Ishikawa (cell line): Measurements from ENCODE around the gene GPLD1.

Experiments
- CEBPB ChIP-seq: IDR thresholded peaks from 2 replicates; pipeline ENCODE4 v1.6.1; 2012
- CREB1 ChIP-seq: IDR thresholded peaks from 2 replicates; pipeline ENCODE4 v1.6.1; 2012; ENCODE audit warnings: low read depth
- EGR1 ChIP-seq: IDR thresholded peaks from 2 replicates; pipeline ENCODE4 v1.6.1; 2012
- EP300 ChIP-seq: IDR thresholded peaks from 2 replicates; pipeline ENCODE4 v1.6.1; 2012; ENCODE audit warnings: borderline replicate concordance
- FOXM1 ChIP-seq: IDR thresholded peaks from 2 replicates; pipeline ENCODE4 v1.6.1; 2012; ENCODE audit warnings: low read depth, borderline replicate concordance
- NFIC ChIP-seq: IDR thresholded peaks from 2 replicates; pipeline ENCODE4 v1.6.1; 2012
- RAD21 ChIP-seq: IDR thresholded peaks from 2 replicates; pipeline ENCODE4 v1.6.1; 2012; ENCODE audit warnings: low read depth
- TAF1 ChIP-seq: IDR thresholded peaks from 2 replicates; pipeline ENCODE4 v1.6.1; 2012; ENCODE audit warnings: low read depth, mild to moderate bottlenecking
- TCF12 ChIP-seq: IDR thresholded peaks from 2 replicates; pipeline ENCODE4 v1.6.1; 2012; ENCODE audit warnings: low read depth
- TEAD4 ChIP-seq: IDR thresholded peaks from 2 replicates; pipeline ENCODE4 v1.6.1; 2012
- YY1 ChIP-seq: IDR thresholded peaks from 2 replicates; pipeline ENCODE4 v1.6.1; 2012; ENCODE audit warnings: low read depth
- ZBTB7A ChIP-seq: IDR thresholded peaks from 2 replicates; pipeline ENCODE4 v1.6.1; 2012; ENCODE audit warnings: low read depth
- TF ChIP-seq, protein P1 (sequence below): IDR thresholded peaks from 2 replicates; pipeline ENCODE4 v1.6.1; 2012
- TF ChIP-seq, protein P2 (sequence below): IDR thresholded peaks from 2 replicates; pipeline ENCODE4 v1.6.1; 2012; ENCODE audit warnings: low read depth, mild to moderate bottlenecking
- TF ChIP-seq, protein P3 (sequence below): IDR thresholded peaks from 2 replicates; pipeline ENCODE4 v1.6.1; 2012

The GPLD1 gene

DNA sequence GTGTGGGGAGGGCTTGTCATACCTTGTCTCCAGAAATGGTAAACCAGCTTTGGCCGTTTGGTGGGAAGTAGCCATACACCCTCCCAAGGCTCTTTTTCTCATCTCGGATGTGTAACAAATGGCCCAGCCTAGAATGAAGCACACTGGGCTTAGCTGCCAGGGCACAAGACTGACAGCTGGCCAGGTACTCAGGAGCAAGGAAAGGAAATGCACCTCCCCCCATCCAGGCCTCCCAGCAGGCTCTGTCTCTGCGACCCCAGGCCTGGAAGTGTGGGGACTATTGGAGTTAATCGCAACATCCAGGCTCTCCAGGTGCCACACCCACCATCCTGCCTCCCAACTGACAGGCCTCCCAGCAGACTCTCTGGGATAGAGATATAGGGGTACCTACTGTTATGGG is 43.7 kb downstream of the GPLD1 start:
- no peak for TF ChIP-seq EP300
- no peak for TF ChIP-seq EGR1
- TF ChIP-seq, protein P1, sequence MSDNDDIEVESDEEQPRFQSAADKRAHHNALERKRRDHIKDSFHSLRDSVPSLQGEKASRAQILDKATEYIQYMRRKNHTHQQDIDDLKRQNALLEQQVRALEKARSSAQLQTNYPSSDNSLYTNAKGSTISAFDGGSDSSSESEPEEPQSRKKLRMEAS = no peak
- no peak for TF ChIP-seq FOXM1
- TF ChIP-seq TCF12 = no peak
- no peak for TF ChIP-seq NFIC
- no peak for TF ChIP-seq YY1
- no peak for TF ChIP-seq ZBTB7A
- no peak for TF ChIP-seq CREB1
- no peak for TF ChIP-seq TEAD4
- TF ChIP-seq RAD21 = no peak
- TF ChIP-seq, protein P2, sequence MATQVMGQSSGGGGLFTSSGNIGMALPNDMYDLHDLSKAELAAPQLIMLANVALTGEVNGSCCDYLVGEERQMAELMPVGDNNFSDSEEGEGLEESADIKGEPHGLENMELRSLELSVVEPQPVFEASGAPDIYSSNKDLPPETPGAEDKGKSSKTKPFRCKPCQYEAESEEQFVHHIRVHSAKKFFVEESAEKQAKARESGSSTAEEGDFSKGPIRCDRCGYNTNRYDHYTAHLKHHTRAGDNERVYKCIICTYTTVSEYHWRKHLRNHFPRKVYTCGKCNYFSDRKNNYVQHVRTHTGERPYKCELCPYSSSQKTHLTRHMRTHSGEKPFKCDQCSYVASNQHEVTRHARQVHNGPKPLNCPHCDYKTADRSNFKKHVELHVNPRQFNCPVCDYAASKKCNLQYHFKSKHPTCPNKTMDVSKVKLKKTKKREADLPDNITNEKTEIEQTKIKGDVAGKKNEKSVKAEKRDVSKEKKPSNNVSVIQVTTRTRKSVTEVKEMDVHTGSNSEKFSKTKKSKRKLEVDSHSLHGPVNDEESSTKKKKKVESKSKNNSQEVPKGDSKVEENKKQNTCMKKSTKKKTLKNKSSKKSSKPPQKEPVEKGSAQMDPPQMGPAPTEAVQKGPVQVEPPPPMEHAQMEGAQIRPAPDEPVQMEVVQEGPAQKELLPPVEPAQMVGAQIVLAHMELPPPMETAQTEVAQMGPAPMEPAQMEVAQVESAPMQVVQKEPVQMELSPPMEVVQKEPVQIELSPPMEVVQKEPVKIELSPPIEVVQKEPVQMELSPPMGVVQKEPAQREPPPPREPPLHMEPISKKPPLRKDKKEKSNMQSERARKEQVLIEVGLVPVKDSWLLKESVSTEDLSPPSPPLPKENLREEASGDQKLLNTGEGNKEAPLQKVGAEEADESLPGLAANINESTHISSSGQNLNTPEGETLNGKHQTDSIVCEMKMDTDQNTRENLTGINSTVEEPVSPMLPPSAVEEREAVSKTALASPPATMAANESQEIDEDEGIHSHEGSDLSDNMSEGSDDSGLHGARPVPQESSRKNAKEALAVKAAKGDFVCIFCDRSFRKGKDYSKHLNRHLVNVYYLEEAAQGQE = no peak
- TF ChIP-seq, protein P3, sequence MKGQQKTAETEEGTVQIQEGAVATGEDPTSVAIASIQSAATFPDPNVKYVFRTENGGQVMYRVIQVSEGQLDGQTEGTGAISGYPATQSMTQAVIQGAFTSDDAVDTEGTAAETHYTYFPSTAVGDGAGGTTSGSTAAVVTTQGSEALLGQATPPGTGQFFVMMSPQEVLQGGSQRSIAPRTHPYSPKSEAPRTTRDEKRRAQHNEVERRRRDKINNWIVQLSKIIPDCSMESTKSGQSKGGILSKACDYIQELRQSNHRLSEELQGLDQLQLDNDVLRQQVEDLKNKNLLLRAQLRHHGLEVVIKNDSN = no peak
- TF ChIP-seq CEBPB = no peak
- no peak for TF ChIP-seq TAF1

DNA sequence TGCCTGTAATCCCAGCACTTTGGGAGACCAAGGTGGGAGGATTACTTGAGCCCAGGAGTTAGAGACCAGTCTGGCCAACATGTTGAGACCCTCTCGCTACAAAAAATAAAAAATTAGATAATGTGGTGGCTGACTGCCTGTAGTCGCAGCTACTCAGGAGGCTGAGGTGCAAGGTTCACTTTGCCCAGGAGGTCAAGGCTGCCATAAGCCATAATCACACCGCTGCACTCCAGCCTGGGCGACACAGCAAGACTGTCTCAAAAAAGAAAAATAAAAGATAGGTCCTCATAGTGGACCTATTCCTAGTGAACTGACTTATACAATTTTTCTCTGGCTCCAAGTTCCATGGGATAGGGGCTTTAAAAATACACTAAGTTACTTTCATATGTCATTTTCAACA is 44.8 kb downstream of the GPLD1 start:
- TF ChIP-seq NFIC (no peak), ZBTB7A (no peak), YY1 (no peak), FOXM1 (no peak), EGR1 (no peak), TAF1 (no peak), TCF12 (no peak), TEAD4 (no peak), CREB1 (no peak), EP300 (no peak), RAD21 (no peak), CEBPB (no peak)
- TF ChIP-seq, protein P2 = no peak
- TF ChIP-seq, protein P3 = no peak
- TF ChIP-seq, protein P1 = no peak

DNA sequence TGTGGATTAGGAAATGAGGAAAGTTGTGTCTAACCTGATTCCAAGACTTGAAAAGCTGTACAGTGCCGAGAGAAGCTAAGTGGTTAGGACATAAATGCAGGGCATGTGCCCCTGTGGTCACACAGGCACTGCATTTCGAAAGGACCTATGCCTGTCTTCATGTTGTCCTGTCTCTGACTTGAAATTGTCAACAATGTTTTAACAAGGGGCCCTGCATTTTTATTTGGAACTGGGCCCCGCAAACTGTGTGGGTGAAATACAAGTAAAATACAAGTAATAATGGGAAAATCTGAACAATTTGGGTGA is 47.8 kb downstream of the GPLD1 start:
- no peak for TF ChIP-seq YY1
- TF ChIP-seq, protein P2 = no peak
- TF ChIP-seq, protein P1 = no peak
- TF ChIP-seq NFIC = no peak
- TF ChIP-seq ZBTB7A = no peak
- no peak for TF ChIP-seq TEAD4
- TF ChIP-seq EGR1 = no peak
- no peak for TF ChIP-seq CEBPB
- no peak for TF ChIP-seq EP300
- TF ChIP-seq TAF1 = no peak
- no peak for TF ChIP-seq RAD21
- no peak for TF ChIP-seq TCF12
- TF ChIP-seq CREB1 = no peak
- TF ChIP-seq, protein P3 = no peak
- TF ChIP-seq FOXM1 = no peak
